HG03442 (cell line): Measurements from ENCODE around the gene RBM34.
A peak's percentile ranks its signal among the peaks of the same experiment; 100 is the strongest.
"Not testable (repeated sequence)": the region's sequence is repeated elsewhere in the genome, so short reads cannot be mapped to it uniquely, and the experiment has no call there.

Source experiments
- ATAC-seq: cut with Tn5 transposase; IDR thresholded peaks from one replicate; pipeline ENCODE4 v1.9.1; 2021; ENCODE audit warnings: mild to moderate bottlenecking, moderate library complexity; ENCODE audit not compliant: unreplicated experiment

The RBM34 gene

GRCh38 chr1:235160957-235161684 lies at the start of gene RBM34:
Gene RBM34, minus strand, starts transcription at chr1:235161250. Its CDS starts 24 bp downstream, at chr1:235161226.
- peak; percentile 90 for ATAC-seq

GRCh38 chr1:235207209-235207565 lies 46.1 kb upstream of the RBM34 start:
- ATAC-seq: no peak

GRCh38 chr1:235206533-235207208 lies 45.6 kb upstream of the RBM34 start:
- no peak for ATAC-seq

GRCh38 chr1:235205687-235206086 lies 44.6 kb upstream of the RBM34 start:
- ATAC-seq: no peak

GRCh38 chr1:235203428-235203827 lies 42.4 kb upstream of the RBM34 start:
- no peak for ATAC-seq

- ATAC-seq: not testable (repeated sequence)
Measured at GRCh38 chr1:235202447-235202846, 41.4 kb upstream of the RBM34 start.

GRCh38 chr1:235199441-235199840 lies 38.4 kb upstream of the RBM34 start:
- no peak for ATAC-seq

- ATAC-seq: no peak
Measured at GRCh38 chr1:235190431-235190830, 29.4 kb upstream of the RBM34 start.

- ATAC-seq: no peak
Measured at GRCh38 chr1:235187316-235187715, 26.3 kb upstream of the RBM34 start.

- no peak for ATAC-seq
Measured at GRCh38 chr1:235181561-235182245, 20.7 kb upstream of the RBM34 start.

- no peak for ATAC-seq
Measured at GRCh38 chr1:235180916-235181460, 19.9 kb upstream of the RBM34 start.

- no peak for ATAC-seq
Measured at GRCh38 chr1:235176486-235176885, 15.4 kb upstream of the RBM34 start.

- no peak for ATAC-seq
Measured at GRCh38 chr1:235169986-235170385, 8.9 kb upstream of the RBM34 start.

GRCh38 chr1:235168375-235168774 lies 7.3 kb upstream of the RBM34 start:
- ATAC-seq: no peak

GRCh38 chr1:235161685-235162327 lies 756 bp upstream of the RBM34 start:
- no peak for ATAC-seq

- peak; percentile 24 for ATAC-seq
Measured at GRCh38 chr1:235160383-235160956, 580 bp downstream of the RBM34 start.

- ATAC-seq: not testable (repeated sequence)
Measured at GRCh38 chr1:235159930-235160329, 1.1 kb downstream of the RBM34 start.

- ATAC-seq: not testable (repeated sequence)
Measured at GRCh38 chr1:235159284-235159683, 1.8 kb downstream of the RBM34 start.

GRCh38 chr1:235158680-235159079 lies 2.4 kb downstream of the RBM34 start:
- no peak for ATAC-seq

GRCh38 chr1:235157150-235157549 lies 3.9 kb downstream of the RBM34 start:
- no peak for ATAC-seq

GRCh38 chr1:235156740-235157139 lies 4.3 kb downstream of the RBM34 start:
- no peak for ATAC-seq
